GM08714 (cell line): Measurements from ENCODE around the gene SLC7A1.

ENCODE experiments used
- H3K4me3 ChIP-seq: fragments of 200-500 bp; sonication (Bioruptor generic); 2 replicates; pipeline ENCODE4 v1.5.1; 2014; ENCODE audit warnings: mild to moderate bottlenecking, low read length, inconsistent platforms
- ZNF274 ChIP-seq: IDR thresholded peaks from 2 replicates; pipeline ENCODE4 v1.6.1; 2012; ENCODE audit warnings: mild to moderate bottlenecking, low read depth, low read length

Gene SLC7A1

DNA sequence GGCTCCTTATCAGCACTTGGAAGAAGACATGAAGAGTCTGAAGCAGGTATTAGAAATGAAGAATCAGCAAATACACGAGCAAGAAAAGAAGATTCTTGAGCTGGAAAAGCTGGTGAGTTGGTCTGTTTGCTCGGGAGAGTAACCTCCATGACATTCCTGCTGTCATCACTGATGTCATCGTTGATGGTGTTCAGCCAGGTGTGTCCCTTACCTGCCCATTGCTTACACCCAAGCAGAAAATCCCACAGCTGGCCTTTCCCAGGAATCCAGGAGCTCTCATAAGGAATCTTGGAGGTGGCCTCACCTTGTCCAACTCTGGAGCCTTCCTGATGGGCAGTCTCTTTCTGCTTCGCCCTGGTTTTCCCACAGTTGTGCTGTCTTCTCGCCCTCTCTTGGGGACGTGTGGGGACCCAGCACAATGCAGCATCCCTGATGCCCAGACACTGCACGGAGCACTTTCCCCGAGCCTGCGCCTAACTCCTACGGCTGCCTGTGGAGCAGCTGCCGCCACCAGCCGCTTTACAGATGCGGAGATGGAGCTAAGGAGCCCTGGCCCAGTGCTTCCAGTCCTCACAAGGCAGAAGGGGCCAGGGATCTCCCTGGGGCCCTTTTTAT, 97.0 kb downstream of the SLC7A1 start:
- no peak overlapping the region for H3K4me3 ChIP-seq
- TF ChIP-seq ZNF274, result no peak

GRCh38 chr13:29497137-29497654, 98.3 kb downstream of the SLC7A1 start:
- H3K4me3 ChIP-seq, result no peak overlapping the region
- no peak for TF ChIP-seq ZNF274

- no peak for TF ChIP-seq ZNF274
- no peak overlapping the region for H3K4me3 ChIP-seq
Observed at GRCh38 chr13:29496241-29496712, 99.2 kb downstream of the SLC7A1 start.

- TF ChIP-seq ZNF274, result no peak
- no peak overlapping the region for H3K4me3 ChIP-seq
Observed at GRCh38 chr13:29494520-29494919, 101.0 kb downstream of the SLC7A1 start.

- no peak overlapping the region for H3K4me3 ChIP-seq
- TF ChIP-seq ZNF274, result no peak
Observed at GRCh38 chr13:29493796-29494195, 101.7 kb downstream of the SLC7A1 start.

DNA sequence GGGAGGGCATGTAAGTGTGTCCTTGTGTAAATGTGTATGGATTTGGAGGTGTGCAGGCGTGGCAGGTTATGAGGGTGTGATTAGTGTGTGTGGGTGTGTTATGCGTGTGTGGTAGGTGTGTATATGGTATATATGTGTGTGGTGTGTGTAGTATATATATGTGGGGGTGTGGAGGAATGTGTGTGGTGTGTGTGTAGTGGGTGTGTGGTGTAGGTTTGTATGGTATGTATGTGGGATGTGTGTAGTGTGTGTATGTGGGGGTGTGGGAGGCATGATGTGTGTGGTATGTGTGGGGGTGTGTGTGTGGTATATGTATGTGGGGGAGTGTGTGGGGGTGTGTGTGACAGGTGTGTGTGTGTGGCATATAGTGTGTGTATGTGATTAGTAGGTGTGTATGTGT, 104.2 kb downstream of the SLC7A1 start:
- TF ChIP-seq ZNF274, result no peak
- H3K4me3 ChIP-seq, result no peak overlapping the region

GRCh38 chr13:29490561-29490885, 105.0 kb downstream of the SLC7A1 start:
- no peak overlapping the region for H3K4me3 ChIP-seq
- no peak for TF ChIP-seq ZNF274

DNA sequence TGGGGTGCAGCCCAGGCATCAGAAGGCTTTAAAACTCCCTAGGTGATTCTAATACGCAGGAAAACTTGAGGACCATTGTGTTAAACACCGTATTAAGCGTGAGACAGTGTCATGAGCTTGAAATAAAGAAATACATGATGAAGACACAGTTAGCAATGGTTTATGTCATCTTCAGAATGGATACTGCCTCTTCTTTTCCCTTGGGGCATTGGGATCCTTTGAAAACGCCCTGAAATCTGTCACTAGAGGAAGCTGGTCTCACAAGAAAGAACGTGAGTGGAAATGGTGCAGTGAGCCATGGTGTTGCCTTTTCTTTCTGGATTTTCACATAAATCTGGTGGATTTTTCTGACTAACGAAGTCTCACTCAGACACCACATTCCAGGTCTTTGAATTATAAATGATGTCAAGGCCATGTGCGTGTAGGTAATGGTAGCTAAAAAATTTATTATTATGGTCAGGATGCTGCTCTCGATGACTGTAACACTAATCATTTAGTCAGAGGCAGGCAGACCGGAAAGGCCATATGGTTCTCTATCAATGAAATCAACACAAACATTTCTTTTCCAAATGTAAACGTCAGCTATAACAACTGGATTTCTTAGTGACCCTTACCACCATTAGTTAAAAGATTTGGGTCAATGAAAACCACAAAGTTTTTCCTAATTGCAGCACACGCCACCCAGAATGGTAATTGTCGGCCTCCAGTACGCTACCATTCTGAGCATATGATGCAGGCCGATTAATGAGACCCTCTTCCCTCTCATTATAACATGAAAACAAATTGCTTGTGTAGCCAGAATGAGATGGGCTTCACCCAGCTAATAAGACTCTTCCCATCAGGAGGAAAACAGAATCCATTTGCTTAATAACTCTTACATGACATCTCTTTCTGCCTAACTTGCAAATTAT, 105.6 kb downstream of the SLC7A1 start:
- no peak for TF ChIP-seq ZNF274
- H3K4me3 ChIP-seq, result no peak overlapping the region

DNA sequence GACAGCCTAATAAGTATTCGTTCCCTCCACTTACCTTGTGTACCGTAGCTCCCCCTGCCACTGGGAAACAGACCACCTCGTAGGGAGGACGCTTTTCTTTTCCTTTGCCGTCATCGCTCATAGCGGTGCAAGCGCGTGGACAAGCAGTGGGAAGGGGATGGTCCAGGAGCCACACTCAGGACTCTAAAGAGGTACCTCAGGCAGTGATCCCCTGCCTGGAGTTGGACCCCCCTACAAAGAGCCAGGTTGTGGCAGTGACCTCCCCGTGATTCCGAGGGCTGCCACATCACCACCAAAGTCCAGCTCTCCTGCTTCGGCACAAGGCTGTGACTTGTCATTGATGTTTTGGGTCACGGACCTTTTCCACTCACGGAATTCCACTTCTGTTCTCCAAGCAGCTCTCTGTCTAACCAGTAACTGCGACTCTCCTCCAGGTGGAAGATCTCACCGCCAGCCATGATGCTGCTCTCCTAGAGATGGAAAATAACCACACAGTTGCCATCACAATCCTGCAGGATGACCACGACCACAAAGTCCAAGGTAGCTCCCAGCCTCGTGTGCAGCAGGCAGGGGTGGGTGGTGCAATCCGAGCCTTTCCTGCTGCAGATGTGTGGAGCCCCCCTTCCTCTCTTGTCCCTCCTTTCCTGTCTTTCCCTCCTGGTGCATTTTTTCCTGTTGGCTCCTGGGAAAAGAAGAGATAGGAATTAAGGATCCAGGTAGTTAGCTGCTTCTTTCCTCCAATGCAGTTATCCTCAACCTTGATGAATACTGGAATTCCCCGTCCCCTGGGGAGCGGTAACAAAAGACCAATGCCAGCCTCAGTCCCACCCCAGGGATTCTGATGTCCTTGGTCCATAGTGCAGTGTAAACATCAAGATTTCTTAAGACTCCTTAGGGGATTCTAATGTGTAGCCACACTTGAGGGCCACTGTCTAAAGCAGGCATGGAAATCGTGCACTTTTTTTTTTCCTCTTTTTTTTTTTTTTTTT, 107.7 kb downstream of the SLC7A1 start:
- H3K4me3 ChIP-seq, result no peak overlapping the region
- TF ChIP-seq ZNF274, result no peak

GRCh38 chr13:29486551-29486950, 108.9 kb downstream of the SLC7A1 start:
- H3K4me3 ChIP-seq, result no peak overlapping the region
- TF ChIP-seq ZNF274, result no peak

GRCh38 chr13:29484796-29485195, 110.7 kb downstream of the SLC7A1 start:
- no peak overlapping the region for H3K4me3 ChIP-seq
- TF ChIP-seq ZNF274, result no peak

DNA sequence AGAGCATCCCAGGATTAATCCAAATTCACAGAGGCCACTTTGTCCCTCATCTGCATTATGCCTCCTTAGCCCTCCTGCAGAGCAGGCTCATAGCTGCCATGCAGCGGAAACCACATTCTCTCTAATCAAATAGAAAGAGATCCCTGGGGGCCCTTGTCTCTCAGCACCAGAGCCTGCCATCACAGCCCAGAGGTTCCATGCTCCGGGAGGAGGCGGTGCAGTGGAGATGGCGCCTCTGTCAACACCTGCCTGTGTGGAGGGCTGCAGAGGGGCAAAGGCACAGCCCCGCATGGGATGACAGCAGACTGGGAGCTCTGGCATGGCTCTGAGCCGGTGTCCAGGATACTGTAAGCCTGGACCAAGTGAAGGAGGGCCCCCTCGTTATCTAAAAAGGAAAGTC, 111.3 kb downstream of the SLC7A1 start:
- no peak overlapping the region for H3K4me3 ChIP-seq
- TF ChIP-seq ZNF274, result no peak

- no peak for TF ChIP-seq ZNF274
- no peak overlapping the region for H3K4me3 ChIP-seq
Observed at GRCh38 chr13:29483623-29484022, 111.9 kb downstream of the SLC7A1 start.

DNA sequence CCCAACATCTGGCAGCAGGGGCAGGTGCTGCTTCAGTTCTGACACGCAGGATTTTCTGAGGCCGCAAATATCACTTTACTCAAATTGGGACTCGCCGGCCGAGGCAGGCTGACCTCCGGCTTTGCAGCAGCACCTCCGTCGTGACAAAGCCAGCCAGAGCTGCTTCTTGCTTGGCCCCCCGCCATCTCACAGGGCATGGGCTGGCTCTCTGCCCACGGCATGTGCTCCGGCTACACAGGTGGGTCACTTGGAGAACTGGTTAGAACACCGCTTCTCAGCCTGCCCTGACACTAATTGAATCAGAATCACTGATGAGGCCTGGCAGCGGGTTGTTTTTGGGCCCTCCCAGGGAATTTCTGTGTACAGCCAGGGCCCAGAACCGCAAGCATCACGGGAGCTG, 112.3 kb downstream of the SLC7A1 start:
- TF ChIP-seq ZNF274, result no peak

More for the DNA sequence above, 112.3 kb downstream of the SLC7A1 start:
- H3K4me3 ChIP-seq, result no peak overlapping the region
